Measurements from ENCODE around the gene DLGAP4.

Gene DLGAP4

DNA sequence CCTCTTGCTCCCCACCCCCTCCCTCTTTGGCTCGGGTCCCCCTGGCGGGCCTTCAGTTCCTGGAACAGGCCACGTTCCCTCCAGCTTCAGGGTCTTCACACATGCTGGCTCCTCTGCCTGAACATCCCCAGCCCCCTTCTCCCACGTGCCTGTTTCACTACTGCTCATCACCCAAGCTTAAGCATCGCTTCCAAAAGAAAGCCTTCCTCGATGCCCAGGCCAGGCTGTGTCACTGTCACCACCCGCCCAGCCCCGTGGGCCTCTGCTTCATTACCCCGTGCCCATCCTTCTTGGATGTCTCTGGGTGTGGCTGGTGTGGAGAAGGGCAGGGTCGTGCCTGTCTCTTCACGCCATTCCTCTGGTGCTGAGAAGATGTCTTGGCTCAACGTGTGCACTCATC is 2.8 kb downstream of the DLGAP4 start:
- DNase-seq: no peak

DNA sequence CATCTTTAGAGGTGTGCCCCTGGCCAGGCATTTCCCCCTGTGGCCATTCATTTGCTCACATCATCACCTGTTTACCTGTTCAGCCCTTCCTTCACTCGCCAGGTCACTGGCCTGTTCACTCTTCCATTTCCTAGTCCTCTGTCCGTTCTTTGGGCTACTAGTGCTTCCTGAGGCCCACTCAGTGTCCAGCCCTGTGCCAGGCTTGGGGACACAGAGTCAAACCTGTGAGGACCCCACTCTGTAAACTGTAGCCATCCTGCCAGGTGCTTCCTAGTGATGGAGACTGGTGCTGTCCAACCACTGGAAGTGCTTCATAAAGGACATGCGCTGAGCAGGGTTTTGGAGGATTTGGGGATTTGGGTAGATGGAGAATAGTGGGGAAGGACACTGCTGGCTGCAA is 3.5 kb downstream of the DLGAP4 start:
- DNase-seq: no peak

DNA sequence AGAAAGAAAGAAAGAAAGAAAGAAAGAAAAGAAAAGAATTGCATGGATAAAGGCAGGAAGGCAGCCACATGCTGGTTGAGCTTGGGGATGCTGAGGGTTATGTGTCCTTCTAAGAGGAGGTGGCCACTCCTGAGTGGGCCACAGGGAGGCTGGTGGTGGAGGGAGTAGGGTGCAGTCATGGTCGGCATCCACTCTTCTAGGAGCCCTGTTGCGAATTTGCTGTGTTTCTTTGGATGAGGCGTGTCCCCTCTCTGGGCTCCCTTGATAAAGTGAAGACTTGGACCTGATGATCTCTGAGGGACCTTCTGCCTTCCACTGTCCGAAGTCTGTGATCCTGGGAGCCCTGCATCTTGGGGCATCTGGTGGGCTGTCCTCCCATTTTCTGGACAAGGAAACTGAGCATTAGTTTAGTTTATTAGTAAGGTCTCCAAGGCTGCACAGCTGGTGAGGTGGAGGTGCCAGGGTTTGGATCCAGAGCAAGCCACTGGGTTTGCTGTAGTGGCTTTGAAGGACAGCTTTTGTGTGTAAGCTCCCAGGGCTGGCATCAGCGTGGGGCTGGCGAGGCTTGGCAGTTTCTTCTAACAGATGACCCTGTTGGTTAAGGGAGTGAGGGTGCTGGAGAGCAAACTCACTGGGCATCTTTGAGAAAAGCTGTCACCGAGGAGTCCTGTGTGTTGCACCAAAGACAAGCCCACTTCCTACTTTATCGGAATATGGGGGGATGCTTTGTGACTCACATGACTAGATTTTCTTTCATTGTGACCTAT is 4.3 kb downstream of the DLGAP4 start:
- no peak for DNase-seq

DNA sequence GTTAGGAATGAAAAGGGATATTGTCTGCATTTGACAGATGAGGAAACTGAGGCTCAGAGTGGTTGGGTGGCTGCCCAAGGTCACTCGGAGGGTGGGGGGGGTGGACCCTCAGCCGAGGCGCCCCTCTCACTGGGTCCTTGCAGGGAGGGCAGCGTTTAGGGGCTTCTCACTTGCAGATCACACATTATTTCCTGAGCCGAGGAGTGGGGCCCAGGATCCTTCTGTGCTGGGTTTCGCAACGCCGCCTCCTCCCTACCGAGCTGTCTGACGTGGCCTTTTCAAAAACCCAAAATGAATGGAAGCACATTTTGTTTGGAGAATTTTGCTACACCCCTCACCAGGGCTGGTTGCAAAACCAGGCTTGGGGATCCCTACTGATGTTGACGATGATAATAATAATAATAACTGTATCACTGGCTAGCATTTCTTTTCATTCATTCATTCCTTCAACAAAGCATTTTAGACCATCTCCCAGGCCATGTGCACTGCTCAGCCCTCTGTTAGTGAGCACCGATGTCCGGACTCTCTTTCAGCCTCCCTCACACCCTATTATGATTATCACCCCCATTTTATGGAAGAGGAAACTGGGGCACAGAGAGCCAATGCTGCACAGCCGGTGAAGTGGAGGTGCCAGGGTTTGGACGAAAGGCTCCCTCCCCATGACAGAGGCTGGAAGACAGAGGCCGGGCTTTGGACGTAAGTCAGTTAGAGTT is 5.2 kb downstream of the DLGAP4 start:
- DNase-seq: no peak

DNA sequence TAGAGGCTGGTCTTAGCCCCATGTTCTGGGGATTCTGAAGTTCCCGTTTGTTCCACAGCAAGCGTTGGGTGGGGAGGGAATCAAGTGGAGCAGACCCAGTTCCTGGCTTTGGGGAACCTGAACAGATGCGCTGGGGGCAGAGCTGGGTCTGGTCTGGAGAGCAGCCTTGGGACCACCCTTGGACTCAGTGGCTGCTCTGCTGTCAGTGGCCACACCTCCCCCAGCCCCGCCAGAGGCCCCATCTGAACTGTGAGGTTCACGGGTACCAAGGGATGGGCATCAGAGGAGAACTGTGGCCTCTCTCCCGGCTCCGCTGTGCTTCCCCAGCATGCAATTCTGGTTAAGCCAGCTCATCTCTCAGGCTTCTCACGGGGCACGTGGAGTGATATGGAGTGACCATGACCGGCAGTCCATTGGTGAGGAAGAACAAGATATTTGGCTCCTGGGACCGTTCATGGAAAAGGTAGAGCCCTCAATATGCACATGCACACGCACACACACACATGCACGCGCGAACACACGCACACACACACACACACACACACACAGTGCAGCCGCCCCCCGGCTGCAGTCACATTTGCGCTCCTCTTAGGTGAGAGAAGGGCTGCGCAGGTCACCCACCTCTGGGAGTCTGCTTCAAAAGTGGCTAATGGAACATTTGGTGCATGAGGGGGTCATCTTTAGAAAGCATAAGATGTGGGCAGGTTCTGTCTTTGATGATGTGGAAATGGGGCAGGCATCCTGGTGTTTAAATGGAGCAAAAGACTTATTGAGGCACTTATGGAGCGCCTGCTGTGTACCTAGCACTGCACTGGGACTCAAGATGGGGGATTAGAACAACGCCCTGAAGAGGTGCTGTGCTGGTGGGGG is 6.0 kb downstream of the DLGAP4 start:
- no peak for DNase-seq

DNA sequence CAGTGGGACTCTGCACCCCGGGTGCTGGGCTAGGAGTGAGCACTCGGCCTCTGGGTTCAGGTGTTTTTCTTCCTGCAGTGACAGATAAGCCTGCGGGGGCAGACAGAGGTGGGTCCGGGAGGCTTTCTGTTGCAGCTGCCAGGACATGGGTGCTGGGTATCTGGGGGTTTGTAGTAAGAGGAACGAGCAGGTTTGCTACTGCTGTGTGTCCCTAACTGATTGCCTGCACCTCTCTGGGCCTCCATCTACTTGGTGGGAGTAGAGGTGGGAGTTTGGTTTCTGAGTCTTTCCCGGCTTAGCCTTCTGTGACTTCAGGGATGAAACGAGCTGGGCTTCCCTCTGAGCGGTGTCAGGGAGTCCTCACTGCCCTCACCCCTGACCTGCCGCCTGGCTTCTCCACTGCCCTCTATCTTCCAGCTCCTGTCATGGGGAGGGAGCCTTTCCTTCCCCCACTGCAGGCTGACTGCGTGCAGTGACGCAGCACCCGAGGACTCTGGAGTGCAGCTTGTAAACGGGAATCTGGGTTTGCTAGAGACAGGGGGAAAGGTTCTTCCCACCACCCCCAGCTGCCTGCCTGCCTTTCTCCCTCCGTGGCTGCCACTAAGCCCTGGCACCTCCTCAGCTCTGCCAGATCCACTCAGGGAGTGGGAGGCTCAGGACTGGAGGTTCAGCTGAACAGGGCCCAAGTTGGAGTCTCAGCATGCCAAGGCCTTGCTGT is 6.7 kb downstream of the DLGAP4 start:
- no peak for DNase-seq

DNA sequence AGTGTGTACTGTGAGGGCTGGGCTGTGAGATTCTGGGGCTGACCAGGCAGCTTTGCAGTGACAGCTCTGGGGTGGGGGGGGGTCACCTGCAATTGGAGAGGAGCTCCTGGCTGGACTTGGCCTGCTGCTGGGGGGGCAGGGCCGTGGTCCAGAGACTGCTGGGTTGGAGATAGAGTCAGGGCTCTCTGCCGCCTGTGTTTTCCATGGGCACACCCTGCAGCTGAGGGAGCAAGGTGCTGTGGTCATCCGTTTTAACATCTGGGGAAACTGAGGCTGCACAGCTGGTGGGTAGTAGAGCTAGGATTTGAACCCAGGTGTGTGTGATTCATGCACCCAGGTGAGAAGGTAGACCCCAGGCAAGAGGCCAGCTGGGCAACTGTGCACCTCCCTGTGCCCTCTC is 7.3 kb downstream of the DLGAP4 start:
- no peak for DNase-seq

DNA sequence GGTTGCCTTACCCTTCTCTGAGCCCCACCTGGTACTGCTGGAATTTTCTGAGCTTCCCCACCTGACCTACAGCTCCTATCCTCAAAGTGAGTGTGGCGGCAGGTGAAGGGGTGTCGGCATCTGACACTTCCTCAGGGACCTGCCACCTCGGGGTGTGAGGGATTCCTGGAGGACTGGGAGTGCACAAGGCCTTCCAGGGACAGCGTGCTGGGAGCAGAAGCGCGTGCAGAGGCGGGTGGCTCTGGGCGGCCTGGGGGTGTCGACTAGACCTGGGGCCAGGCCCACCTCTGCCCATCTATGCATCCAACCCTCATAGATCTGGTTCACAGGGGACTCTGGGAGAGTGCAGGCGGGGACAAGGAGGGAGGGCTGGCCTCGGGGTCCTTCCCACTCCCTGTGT is 7.8 kb downstream of the DLGAP4 start:
- DNase-seq: no peak

DNA sequence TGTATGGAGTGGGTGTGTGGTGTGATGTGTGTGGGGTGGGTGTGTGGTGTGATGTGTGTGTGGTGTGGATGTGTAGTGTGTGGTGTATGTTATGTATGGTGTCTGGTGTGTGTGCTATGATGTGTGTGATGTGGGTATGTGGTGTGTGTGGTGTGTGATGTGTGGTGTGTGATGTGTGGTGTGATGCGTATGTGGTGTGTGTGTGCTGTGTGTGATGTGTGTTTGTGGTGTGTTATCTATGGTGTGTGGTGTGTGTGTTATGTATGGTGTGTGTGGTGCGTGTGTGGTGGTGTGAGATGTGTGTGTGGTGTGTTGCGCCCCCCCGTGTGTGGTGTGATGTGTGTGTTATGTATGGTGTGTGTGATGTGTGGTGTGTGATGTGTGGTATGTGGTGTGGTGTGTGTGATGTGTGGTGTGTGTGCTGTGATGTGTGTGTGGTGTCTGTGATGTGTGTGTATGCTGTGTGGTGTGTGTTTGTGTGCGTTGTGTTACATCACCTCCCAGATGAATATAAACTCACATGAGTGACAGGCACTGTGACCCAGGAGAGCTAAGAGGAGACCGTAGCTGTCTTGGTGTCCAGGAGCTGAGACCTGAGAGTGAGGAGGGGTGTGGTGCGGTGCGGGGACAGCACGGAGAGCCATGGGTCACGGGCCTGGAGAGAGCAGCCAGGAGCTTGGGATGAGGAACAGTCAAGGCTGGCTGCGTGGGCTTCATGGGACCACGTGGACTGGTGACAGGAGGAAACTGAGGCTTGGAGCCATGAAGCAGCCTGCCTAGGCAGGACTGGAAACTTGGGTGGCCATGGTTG is 8.8 kb downstream of the DLGAP4 start:
- no peak for DNase-seq

DNA sequence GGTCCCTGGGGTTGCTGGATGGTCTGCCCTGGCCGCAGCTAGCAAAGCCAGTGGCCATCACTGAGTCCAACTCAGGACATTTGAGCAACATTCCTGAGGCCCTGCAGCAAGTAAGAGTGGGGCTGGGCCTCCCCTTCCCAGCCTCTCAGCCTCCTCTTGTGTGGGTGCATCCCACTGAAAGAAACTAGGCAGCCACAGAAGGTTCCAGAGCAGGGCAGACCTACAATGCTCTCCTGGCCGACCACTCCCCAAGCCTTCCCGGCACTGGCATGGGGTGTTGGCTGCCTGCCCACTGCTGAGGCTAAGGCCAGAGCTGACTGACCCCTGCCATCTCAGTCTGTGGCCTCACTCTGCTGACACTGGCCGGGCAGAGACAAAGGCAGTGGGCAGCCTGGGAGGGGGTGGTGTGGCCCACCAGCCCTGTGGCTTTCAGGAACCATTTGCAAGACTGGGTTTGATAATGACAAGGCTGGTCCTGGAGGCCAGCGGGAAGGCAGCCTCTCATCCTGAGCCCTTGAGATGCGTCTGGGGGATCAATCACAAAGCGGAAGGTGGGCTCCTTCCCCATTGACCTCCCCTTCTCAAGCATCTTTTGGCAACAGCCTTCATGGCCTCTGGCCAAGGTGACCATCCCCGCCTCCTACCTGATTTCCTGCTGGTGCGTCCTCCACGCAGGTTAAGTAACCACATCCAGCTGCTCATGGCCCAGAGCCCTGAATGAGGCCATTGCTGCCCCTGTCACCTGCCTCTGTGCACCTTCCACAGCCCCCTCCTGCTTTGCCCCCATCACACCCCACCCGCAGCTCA is 9.6 kb downstream of the DLGAP4 start:
- no peak for DNase-seq

DNA sequence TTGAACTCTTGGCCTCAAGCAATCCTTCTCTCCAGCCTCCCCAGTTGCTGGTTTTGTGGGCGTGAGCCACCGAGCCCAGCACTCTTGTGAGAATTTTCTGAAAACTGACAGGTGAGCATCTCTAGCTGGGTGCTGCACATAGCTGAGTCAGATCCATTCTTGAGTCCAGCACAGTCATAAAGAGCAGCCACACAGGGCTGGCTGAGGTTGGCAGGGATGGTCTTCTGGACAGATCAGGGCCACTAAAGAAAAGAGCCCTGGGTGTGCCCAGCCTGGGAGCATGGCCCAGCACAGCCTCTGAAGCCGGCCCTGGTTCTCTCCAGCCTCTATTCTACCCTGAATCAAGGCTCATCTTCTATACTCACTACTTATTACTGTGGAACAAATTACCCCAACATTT is 11.5 kb downstream of the DLGAP4 start:
- DNase-seq: no peak

DNA sequence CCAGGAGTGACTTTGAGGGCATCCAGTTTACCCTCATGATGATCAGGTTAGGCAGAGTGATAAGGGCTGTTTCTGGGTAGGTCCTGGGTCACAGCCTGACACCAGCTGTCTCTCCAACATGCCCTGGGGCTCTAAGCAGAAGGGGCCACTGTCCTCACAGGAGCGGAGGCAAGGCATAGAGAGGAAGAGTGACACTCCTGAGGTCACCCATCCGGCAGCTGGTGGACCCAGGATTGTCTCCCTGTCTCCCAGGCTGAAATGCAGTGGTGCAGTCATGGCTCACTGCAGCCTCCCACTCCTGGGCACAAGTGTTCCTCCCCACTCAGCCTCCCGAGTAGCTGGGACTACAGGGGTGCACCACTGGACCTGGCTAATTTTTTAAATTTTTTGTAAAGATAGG is 12.0 kb downstream of the DLGAP4 start:
- DNase-seq: no peak

DNA sequence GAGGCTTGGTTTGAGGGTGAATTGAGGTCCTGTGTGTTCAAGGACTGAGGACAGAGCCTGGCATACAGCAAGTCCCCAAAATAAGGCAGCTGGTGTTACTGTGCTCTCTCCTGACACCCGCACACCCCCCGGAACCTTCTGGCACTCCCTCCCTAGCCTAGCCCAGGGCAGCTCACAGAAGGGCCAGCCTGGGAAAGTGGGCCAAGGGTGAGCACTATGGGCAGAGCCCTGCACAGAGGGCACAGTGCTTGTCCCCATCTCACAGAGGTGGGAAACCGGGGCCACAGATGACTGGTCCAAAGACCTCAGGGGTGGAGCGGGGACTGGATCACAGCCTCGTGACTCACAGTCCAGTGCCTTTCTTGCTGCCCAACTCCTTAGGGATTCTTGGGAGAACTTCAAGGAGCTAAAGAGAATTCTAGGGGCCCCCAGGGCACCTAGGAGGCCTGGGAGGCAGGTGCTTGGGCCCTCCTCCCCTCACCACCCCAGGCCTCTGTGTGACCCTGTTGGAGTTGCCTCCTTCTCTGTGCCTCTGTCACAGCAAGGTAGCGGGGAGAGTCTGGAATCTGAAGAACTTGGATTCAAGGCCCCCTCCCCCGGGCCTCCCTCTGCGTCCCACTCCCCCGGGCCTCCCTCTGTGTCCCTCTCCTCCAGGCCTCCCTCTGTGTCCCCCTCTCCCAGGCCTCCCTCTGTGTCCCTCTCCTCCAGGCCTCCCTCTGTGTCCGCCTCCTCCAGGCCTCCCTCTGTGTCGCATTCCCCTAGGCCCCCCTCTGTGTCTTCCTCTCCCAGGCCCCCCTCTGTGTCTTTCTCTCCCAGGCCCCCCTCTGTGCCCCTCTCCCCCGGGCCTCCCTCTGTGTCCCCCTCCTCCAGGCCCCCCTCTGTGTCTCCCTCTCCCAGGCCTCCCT is 13.5 kb downstream of the DLGAP4 start:
- no peak for DNase-seq

DNA sequence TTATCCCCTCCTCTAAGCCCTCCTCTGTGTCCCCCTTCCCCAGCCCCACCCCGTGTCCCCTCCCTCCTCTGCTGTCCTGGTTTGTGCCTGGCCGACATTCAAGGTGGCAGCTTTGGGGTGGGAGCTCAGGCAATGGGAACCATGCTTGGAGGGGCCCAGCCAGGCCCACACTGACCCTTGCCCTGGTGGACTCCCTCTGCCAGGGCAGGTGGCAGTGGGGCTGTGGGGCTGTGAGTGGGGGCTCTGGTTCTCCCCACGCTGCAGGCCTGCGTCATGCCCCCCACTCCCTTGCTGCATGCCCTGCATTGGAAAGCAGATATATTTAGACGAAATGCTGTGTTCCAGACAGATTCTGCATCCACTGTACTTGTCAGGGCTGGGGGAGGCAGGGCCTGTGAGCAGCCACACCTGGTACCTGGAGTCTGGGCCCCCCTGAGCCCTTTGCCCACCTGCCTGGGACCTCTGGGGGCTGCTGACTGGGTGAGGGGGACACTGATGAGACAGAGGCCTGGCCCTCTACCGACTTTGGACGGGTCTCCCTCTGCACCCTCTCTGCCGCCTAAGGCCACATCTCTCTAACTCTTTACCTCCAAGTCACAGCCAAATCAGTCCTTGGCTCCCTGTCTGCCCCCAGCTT is 14.2 kb downstream of the DLGAP4 start:
- DNase-seq: no peak

DNA sequence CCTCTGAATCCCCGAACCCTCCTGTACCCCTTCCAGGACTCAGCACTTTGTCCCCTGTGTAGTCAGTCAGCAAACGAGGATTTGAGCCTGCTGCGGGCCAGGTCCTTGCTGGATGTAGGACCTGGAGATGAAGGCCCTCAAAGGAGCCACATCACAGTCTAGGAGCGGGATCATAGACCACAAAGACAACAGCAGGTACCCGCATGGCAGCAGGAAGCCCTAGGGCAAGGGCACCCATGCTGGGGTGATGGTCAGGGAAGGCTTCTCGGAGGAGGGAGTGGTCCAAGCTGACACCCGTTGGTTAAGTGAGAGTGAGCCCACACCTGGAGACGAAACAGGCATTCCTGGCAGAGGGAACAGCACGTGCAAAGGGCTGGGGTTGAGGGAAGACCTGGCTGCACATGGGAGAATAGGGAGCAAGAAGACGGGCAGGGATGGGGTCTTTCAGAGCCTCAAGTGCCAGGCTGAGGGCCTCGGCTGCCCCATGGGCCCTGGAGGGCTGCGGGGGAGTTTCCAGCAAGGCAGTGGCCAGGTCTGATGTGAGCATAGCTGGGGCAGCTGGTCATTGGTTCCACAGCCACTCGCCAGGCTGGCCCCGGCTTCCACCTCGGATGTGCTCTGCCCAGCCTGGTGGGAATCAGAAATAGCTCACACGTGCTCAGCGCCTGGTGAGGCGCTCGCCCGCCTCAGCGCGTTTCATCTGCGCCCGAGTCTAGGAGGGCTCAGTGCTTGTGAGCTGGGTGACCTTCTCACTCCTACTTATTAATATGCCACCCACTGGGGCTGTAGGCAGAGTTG is 15.0 kb downstream of the DLGAP4 start:
- DNase-seq: no peak

DNA sequence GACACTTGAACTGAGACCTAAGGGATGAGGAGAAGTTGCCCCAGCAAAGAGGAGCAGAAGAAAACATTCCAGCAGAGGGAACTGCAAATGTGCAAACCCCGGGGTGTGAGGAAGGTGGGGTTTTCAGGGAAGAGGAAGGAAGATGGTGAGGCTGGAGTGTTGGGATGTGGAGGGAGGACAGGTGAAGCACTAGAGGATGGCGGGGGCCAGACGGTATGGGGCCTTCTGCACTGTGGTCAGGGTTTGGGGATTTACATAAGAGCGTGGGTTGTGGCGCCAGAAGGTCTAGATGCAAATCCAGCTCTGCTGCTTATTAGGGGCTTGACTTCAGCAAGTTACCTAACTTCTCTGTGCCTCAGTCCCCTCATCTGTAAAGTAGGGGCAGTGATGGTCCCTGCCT is 16.0 kb downstream of the DLGAP4 start:
- DNase-seq: no peak

DNA sequence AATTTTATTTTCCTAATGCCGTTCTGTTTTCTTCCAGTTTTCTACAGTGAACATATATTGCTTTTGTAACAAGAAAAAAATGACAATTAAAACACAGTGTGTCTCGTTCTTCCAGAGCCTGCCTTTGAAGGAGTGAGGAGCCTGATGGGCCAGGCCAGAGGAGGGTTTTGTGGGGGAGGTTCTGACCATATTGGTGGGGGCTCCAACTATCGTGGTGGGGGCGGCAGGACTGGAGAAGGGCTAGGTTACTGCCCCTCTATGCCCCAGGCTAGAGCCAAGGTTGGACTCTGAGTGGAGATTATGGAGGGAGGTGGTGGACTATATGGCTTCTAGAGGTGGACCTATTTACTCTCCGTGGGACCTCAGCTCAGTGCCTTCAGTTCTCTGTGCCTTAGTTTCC is 24.0 kb downstream of the DLGAP4 start:
- DNase-seq: no peak

DNA sequence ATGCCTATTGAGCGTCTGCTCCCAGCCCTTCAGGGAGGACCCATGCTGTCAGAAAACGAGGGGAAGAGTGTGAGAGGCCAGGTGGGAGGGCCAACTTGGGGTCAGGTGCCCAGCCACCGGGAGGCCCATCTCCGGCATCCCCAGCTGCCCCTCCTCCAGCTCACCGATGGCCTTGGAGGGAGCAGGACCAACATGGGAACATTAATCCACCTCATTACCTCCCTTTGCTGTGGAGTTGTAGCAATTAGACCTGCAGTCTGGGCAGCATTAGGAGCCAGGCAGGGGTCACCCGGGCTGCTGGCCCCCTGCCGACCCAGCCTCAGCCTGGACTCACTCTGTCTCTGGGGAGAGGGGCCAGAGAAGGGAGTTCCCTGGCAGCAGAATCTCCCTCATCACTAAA is 25.1 kb downstream of the DLGAP4 start:
- no peak for DNase-seq

DNA sequence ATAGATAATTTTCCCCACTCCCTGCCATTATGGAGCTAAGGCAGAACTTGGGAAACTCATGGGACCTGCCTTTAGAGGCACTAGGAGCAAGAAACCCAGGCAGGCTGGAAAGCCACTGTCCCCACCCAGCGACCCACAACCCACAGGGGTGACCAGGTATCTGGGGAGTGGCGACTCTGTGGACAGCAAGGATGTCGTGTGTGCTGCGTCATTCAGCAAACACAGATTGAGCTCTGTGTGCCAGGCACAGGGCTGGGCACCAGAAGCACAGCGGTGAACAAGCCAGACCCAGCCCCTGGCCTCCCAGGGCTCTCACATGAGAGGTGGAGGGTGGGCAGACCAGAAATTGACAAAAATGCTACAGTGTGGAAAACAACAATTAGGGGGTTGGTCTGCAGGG is 27.7 kb downstream of the DLGAP4 start:
- DNase-seq: no peak

Data from activated CD4-positive, alpha-beta T cell treated with anti-CD3 and anti-CD28 coated beads for 48 hours (primary cell).